Neural crest cell (in vitro differentiated cells): Measurements from ENCODE around the gene FCRL1. TPM values are rescaled to one million over a fixed set of nuclear protein-coding genes. Genes with fewer than 3 reads are reported as not detected.
A peak's percentile ranks its signal among the peaks of the same experiment; 100 is the strongest.

Experiments used
- DNase-seq: peaks from one replicate; pipeline ENCODE4 v3.0.0; 2021; ENCODE audit warnings: low read depth, mixed read lengths, low spot score
- H3K27ac Mint-ChIP-seq: one replicate; pipeline ENCODE4 v1.8.0; 2021; ENCODE audit warnings: mild to moderate bottlenecking, mixed read lengths; ENCODE audit not compliant: unreplicated experiment
- H3K27me3 Mint-ChIP-seq: 2 replicates; pipeline ENCODE4 v1.8.0; 2021; ENCODE audit warnings: low read depth, mild to moderate bottlenecking, mixed read lengths
- H3K36me3 Mint-ChIP-seq: 2 replicates; pipeline ENCODE4 v1.8.0; 2021; ENCODE audit warnings: low read depth, mild to moderate bottlenecking, mixed read lengths
- H3K4me1 Mint-ChIP-seq: 2 replicates; pipeline ENCODE4 v1.8.0; 2021; ENCODE audit warnings: mixed read lengths
- H3K4me3 Mint-ChIP-seq: one replicate; pipeline ENCODE4 v1.8.0; 2021; ENCODE audit warnings: mild to moderate bottlenecking, mixed read lengths
- H3K9me3 Mint-ChIP-seq: 2 replicates; pipeline ENCODE4 v1.8.0; 2021; ENCODE audit warnings: mixed read lengths
- total RNA-seq: library from RNA; stranded (reverse); gene quantifications from 2 replicates; pipeline ENCODE4 v1.2.1, GENCODE V29; 2021
- TF ChIP-seq, protein P1 (sequence below): fragments of 200-600 bp; sonication (generic); conservative IDR thresholded peaks from 2 replicates; pipeline ENCODE4 v1.5.0; 2021; ENCODE audit warnings: antibody characterized with exemption, mild to moderate bottlenecking

The FCRL1 gene
- total RNA-seq, 1 donor from 2014 or later, result not detected

DNA sequence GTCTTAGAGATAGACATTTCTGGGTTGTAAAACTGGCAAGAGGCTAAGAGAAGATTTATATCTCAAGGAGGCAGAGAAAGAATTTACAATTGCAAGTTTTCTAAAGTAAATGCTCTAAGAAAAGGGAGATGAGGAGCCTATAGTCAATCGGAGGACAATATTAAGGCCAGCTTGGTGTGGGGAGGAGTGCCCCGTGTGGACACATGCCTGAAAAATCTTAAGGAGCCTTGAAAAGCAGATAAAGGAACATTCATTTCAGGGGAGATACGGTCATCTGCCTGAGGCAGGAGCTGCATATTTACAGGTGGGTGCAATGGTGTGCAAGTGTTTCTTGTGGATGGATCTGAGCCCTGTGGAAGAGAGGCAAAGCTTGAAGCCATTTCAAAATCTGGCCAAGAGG lies 68.6 kb downstream of the FCRL1 start:
- Mint-ChIP-seq H3K4me3 (no peak overlapping the region), H3K36me3 (no peaks in the 10 kb centered on the region)
- DNase-seq, result no peak

DNA sequence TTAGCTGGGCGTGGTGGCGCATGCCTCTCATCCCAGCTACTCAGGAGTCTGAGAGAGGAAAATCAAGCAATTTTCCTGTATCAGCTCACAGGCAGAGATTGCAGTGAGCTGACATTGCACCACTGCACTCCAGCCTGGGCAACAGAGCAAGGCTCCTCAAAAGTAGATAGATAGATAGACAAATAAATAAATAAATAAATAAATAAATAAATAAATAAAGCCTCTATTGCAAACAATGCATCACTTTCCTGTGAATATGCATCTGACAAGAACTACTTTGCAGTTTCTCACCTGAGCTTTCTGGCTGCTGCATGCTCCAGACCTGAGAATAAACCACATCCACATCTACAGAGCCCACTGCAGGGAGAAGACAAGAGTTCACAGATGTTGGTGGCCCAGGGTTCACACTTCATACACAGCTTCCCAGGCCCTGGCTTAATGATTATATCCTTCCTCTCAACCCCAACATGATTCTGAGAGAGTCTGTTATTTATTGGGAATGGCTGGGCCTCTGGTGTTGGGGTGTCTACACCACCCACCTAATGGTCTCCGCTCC lies 71.6 kb downstream of the FCRL1 start:
- no peak overlapping the region for H3K27ac Mint-ChIP-seq
- H3K36me3 Mint-ChIP-seq, result no peaks in the 10 kb centered on the region
- no peaks in the 10 kb centered on the region for H3K9me3 Mint-ChIP-seq
- no peak overlapping the region for H3K4me3 Mint-ChIP-seq
- H3K4me1 Mint-ChIP-seq, result no peaks in the 10 kb centered on the region
- no peak for DNase-seq
- TF ChIP-seq, protein P1, sequence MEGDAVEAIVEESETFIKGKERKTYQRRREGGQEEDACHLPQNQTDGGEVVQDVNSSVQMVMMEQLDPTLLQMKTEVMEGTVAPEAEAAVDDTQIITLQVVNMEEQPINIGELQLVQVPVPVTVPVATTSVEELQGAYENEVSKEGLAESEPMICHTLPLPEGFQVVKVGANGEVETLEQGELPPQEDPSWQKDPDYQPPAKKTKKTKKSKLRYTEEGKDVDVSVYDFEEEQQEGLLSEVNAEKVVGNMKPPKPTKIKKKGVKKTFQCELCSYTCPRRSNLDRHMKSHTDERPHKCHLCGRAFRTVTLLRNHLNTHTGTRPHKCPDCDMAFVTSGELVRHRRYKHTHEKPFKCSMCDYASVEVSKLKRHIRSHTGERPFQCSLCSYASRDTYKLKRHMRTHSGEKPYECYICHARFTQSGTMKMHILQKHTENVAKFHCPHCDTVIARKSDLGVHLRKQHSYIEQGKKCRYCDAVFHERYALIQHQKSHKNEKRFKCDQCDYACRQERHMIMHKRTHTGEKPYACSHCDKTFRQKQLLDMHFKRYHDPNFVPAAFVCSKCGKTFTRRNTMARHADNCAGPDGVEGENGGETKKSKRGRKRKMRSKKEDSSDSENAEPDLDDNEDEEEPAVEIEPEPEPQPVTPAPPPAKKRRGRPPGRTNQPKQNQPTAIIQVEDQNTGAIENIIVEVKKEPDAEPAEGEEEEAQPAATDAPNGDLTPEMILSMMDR, result no peak
- peaks cover 2% of the 10 kb centered on the region for H3K27me3 Mint-ChIP-seq

More for the DNA sequence above, 68.6 kb downstream of the FCRL1 start:
- H3K9me3 Mint-ChIP-seq, result no peaks in the 10 kb centered on the region
- H3K4me1 Mint-ChIP-seq, result no peaks in the 10 kb centered on the region
- TF ChIP-seq, protein P1, result peak; percentile 14
- no peak overlapping the region for H3K27ac Mint-ChIP-seq
- H3K27me3 Mint-ChIP-seq, result peaks cover 2% of the 10 kb centered on the region

Other genes with a start within 250 kb of the FCRL1 start
- not detected in 2 replicates for gene FCRL4, start 222.0 kb downstream of the FCRL1 start, total RNA-seq
- not detected in 2 replicates for gene FCRL3, start 119.4 kb downstream of the FCRL1 start, total RNA-seq
- not detected in 2 replicates for gene FCRL2, start 43.0 kb downstream of the FCRL1 start, total RNA-seq
- gene CD5L, start 21.7 kb upstream of the FCRL1 start, total RNA-seq, result not detected in 2 replicates
- 64.9 and 68.0 TPM in 2 replicates for gene KIRREL1, start 173.5 kb upstream of the FCRL1 start, total RNA-seq